Measurements from ENCODE around the gene PLEKHJ1.

- TF ChIP-seq CTCF (IDR thresholded peaks at IDR 0.05; ENCODE audit: insufficient read depth, low read depth, low read length) = no peak
- no peak for TF ChIP-seq EZH2 (IDR thresholded peaks at IDR 0.05; ENCODE audit: insufficient read depth, low read length)
Observed at GRCh38 chr19:2240881-2241760, 5.0 kb upstream of the PLEKHJ1 start.

Data from astrocyte (in vitro differentiated cells and primary cell).